Parathyroid adenoma (tissue), 2 donors: ENCODE measurements around the gene CEBPA.

Experiments used
- H2AFZ ChIP-seq: fragments of 300-600 bp; sonication (generic); one replicate; pipeline ENCODE4 v1.7.0; 2017; ENCODE audit warnings: antibody characterized with exemption, mild to moderate bottlenecking
- H3K27ac ChIP-seq: fragments of 300-600 bp; sonication (generic); one replicate; pipeline ENCODE4 v1.7.0; 2017
- H3K27me3 ChIP-seq: fragments of 300-600 bp; sonication (generic); one replicate; pipeline ENCODE4 v1.7.0; 2017; ENCODE audit warnings: low read length; ENCODE audit not compliant: control insufficient read depth, insufficient read depth
- H3K36me3 ChIP-seq: fragments of 300-600 bp; sonication (generic); one replicate; pipeline ENCODE4 v1.7.0; 2017; ENCODE audit warnings: low read length; ENCODE audit not compliant: control insufficient read depth, insufficient read depth
- H3K4me1 ChIP-seq: fragments of 300-600 bp; sonication (generic); one replicate; pipeline ENCODE4 v1.7.0; 2017; ENCODE audit warnings: control low read depth
- H3K4me2 ChIP-seq: fragments of 300-600 bp; sonication (generic); one replicate; pipeline ENCODE4 v1.7.0; 2017; ENCODE audit warnings: low read length
- H3K4me3 ChIP-seq: fragments of 300-600 bp; sonication (generic); one replicate; pipeline ENCODE4 v1.7.0; 2017; ENCODE audit warnings: low read depth, low read length
- H3K79me2 ChIP-seq: fragments of 300-600 bp; sonication (generic); one replicate; pipeline ENCODE4 v1.7.0; 2017; ENCODE audit warnings: control low read depth
- H3K9ac ChIP-seq: fragments of 300-600 bp; sonication (generic); one replicate; pipeline ENCODE4 v1.7.0; 2017; ENCODE audit warnings: mild to moderate bottlenecking
- H3K9me3 ChIP-seq: fragments of 300-600 bp; sonication (generic); one replicate; pipeline ENCODE4 v1.7.0; 2017; ENCODE audit warnings: low read length; ENCODE audit not compliant: control insufficient read depth
- TF ChIP-seq, protein P1 (sequence below): fragments of 300-600 bp; sonication (generic); IDR thresholded peaks from one replicate; pipeline ENCODE4 v1.7.0; 2017; ENCODE audit warnings: antibody characterized with exemption, mild to moderate bottlenecking
- donor health status: primary hyperparathyroidism.

The CEBPA gene

DNA sequence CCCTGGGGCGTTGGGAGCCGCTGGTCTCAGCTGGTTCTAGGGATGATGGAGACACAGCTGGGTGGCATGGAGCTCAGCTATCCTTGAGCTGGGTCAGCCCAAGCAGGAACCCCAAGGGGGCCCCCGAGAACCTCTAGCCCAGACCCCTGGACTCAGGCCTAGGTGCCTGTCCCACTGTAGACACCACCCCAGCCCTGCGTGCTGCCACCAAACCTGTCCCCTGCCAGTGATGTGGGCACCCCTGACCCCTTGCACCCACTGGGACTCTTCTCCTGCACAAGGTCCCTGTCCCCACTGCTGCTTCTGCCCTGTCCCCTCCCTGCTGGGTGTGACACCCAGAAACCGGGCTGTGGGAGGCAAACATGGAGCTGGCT is 26.8 kb downstream of the CEBPA start:
- Histone ChIP-seq H3K36me3 (no peaks in the 10 kb centered on the region), H3K4me2 (no peak overlapping the region), H2AFZ (no peak overlapping the region), H3K9me3 (no peaks in the 10 kb centered on the region), H3K4me3 (no peak overlapping the region), H3K27me3 (no peaks in the 10 kb centered on the region), H3K27ac (no peak overlapping the region), H3K9ac (no peak overlapping the region), H3K79me2 (no peaks in the 10 kb centered on the region), H3K4me1 (no peaks in the 10 kb centered on the region)
- TF ChIP-seq, protein P1, sequence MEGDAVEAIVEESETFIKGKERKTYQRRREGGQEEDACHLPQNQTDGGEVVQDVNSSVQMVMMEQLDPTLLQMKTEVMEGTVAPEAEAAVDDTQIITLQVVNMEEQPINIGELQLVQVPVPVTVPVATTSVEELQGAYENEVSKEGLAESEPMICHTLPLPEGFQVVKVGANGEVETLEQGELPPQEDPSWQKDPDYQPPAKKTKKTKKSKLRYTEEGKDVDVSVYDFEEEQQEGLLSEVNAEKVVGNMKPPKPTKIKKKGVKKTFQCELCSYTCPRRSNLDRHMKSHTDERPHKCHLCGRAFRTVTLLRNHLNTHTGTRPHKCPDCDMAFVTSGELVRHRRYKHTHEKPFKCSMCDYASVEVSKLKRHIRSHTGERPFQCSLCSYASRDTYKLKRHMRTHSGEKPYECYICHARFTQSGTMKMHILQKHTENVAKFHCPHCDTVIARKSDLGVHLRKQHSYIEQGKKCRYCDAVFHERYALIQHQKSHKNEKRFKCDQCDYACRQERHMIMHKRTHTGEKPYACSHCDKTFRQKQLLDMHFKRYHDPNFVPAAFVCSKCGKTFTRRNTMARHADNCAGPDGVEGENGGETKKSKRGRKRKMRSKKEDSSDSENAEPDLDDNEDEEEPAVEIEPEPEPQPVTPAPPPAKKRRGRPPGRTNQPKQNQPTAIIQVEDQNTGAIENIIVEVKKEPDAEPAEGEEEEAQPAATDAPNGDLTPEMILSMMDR = no peak

DNA sequence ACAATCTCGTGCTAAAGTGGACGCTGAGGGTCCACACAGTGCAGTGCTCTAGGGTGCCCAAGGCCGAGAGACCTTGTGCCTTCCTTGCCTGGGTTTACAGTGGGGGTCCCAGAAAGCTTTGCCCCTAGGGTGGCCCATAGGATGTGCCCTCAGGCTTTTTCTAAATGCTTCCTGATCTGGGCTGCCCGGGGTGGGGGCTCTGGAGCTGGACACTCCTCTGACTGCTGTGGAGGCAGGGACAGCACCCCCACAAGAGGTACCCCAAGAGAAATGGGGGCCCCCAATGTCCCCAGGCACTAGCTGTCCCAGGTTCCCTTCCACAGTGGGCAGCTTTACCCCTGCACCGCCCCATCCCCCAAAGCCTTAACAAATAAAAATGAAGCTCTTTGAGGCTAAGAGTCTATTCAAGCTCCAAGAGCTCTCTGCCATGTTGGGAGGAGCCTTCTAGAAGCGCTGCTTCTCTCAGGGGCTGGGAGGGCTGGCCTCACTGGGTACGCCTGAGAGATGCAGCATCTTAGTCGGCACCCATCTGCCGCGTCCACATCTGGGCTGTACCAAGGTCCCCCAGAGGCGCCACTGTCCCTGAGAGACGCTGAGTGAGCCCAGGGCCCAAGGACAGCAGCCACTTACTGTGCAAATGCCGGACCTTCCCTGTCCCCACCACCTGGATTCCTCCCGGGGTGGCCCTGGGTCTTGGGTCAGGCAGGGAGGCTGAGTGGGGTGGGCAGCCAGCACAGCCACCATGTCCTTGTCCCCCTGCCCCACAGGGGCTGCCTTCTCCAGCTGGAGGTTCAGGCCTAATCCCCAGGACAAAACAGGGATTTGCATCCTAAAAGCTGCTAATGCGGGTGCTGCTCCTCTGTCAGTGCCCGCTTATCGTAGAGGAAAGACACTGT is 27.4 kb downstream of the CEBPA start:
- Histone ChIP-seq H3K9me3 (no peaks in the 10 kb centered on the region), H3K27ac (no peak overlapping the region), H3K36me3 (no peaks in the 10 kb centered on the region), H3K79me2 (no peaks in the 10 kb centered on the region), H3K9ac (no peak overlapping the region), H3K4me3 (no peak overlapping the region), H3K27me3 (no peaks in the 10 kb centered on the region), H3K4me2 (no peak overlapping the region), H3K4me1 (no peaks in the 10 kb centered on the region), H2AFZ (no peak overlapping the region)
- TF ChIP-seq, protein P1 = no peak

DNA sequence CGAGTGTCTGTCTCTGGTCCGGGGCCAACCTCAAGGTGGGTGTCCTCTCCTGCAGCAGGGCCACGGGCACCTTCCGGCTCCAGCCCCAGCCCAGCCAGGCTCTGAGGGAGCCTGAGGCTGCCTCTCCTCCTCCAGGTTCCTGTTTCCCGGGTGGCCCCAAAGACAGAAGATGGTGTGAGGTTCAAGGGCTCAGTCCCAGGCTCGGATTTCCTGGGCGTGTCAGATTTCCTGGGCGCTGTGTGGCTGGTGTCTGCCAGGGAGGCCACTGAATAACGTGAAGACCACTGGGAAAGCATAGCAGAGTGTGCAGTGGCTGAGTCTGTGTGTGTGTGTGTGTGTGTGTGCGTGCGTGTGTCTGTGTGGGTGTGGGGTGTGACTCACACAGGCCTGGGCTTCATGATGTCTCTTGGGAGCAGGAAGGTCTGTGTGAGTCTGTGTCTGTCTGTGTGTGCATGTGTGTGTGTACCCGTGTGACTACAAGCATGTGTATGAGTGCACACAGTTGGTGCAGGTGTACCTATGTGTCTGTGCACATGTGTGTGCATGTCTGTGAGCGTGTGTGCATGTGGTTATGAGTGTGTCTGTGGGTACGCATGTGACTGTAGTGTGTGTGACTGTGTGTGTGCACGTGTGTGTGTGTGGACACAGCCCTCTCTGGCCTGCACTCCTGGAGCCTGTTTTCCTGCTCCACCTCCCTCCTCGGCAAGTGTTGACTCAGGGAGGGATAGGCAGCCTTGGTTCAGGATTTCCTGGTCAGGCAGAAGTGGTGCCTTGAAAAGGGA is 28.3 kb downstream of the CEBPA start:
- H3K9ac ChIP-seq = no peak overlapping the region
- H3K36me3 ChIP-seq = no peaks in the 10 kb centered on the region
- no peak overlapping the region for H3K27ac ChIP-seq
- no peak overlapping the region for H2AFZ ChIP-seq
- H3K4me2 ChIP-seq = no peak overlapping the region
- no peaks in the 10 kb centered on the region for H3K9me3 ChIP-seq
- TF ChIP-seq, protein P1 = no peak
- H3K4me3 ChIP-seq = no peak overlapping the region
- no peaks in the 10 kb centered on the region for H3K27me3 ChIP-seq
- H3K79me2 ChIP-seq = no peaks in the 10 kb centered on the region
- no peaks in the 10 kb centered on the region for H3K4me1 ChIP-seq

DNA sequence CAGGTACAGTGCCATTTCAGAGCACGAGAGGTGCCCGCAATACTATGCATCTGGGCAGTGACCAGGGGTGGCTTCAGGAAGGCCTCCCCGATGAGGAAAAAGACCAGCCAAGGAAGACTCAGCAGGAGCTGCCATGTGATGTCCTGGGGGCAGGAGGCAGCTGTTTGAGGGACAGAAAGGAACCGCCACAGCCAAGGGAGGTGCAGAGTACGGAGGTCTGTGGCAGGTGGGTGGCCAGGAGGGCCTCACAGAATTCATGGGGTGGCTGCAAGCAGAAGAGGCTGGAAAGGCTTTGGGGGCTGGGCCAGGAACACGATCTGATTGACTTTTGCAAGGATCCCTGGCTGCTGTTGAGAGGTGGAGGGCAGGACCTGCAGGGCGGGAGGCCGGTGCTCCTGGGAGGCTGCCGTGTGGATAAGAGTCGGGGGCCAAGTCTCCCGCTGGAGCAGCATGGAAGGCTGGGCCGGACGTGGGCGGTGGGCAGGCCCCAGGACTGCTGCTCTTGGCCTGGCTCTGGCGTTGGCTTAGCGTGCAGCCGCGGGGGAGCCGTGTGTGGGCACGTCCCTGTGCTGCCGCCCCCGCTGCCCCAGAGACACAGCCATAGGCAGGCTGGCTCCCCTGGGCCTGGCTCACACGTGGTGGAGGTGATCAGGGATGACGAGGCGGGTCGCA is 29.1 kb downstream of the CEBPA start:
- TF ChIP-seq, protein P1 = no peak
- Histone ChIP-seq H3K4me3 (no peak overlapping the region), H3K79me2 (no peaks in the 10 kb centered on the region), H3K27me3 (no peaks in the 10 kb centered on the region), H3K4me2 (no peak overlapping the region), H2AFZ (no peak overlapping the region), H3K9ac (no peak overlapping the region), H3K4me1 (no peaks in the 10 kb centered on the region), H3K36me3 (no peaks in the 10 kb centered on the region), H3K27ac (no peak overlapping the region), H3K9me3 (no peaks in the 10 kb centered on the region)
